HG03439 (cell line): ENCODE results near the gene FYCO1.

Source experiments
- ATAC-seq: cut with Tn5 transposase; IDR thresholded peaks from one replicate; pipeline ENCODE4 v1.9.1; 2021; ENCODE audit warnings: mild to moderate bottlenecking, moderate library complexity; ENCODE audit not compliant: unreplicated experiment

Gene FYCO1

GRCh38 chr3:45921158-45922038 is 74.2 kb downstream of the FYCO1 start:
- no peak for ATAC-seq

- no peak for ATAC-seq
These were observed 78.3 kb downstream of the FYCO1 start for GRCh38 chr3:45917146-45917898.

- ATAC-seq: peak; percentile 87
These were observed 79.9 kb downstream of the FYCO1 start for GRCh38 chr3:45915518-45916231.

- ATAC-seq: no peak
These were observed 80.6 kb downstream of the FYCO1 start for GRCh38 chr3:45915059-45915439.

GRCh38 chr3:45914362-45915058 is 81.1 kb downstream of the FYCO1 start:
- no peak for ATAC-seq

- no peak for ATAC-seq
These were observed 83.2 kb downstream of the FYCO1 start for GRCh38 chr3:45912435-45912834.

- no peak for ATAC-seq
These were observed 84.0 kb downstream of the FYCO1 start for GRCh38 chr3:45911511-45912226.

GRCh38 chr3:45910892-45911291 is 84.7 kb downstream of the FYCO1 start:
- no peak for ATAC-seq

GRCh38 chr3:45909542-45909941 is 86.1 kb downstream of the FYCO1 start:
- no peak for ATAC-seq

GRCh38 chr3:45908761-45909160 is 86.9 kb downstream of the FYCO1 start:
- ATAC-seq: no peak

GRCh38 chr3:45907769-45908705 is 87.6 kb downstream of the FYCO1 start:
- ATAC-seq: no peak

GRCh38 chr3:45906681-45907407 is 88.8 kb downstream of the FYCO1 start:
- ATAC-seq: no peak

- ATAC-seq: no peak
These were observed 89.9 kb downstream of the FYCO1 start for GRCh38 chr3:45905755-45906154.

- no peak for ATAC-seq
These were observed 90.7 kb downstream of the FYCO1 start for GRCh38 chr3:45904931-45905330.

GRCh38 chr3:45896956-45897355 is 98.7 kb downstream of the FYCO1 start:
- no peak for ATAC-seq

- no peak for ATAC-seq
These were observed 99.7 kb downstream of the FYCO1 start for GRCh38 chr3:45895686-45896468.

- no peak for ATAC-seq
These were observed 101.6 kb downstream of the FYCO1 start for GRCh38 chr3:45894015-45894414.

- no peak for ATAC-seq
These were observed 103.5 kb downstream of the FYCO1 start for GRCh38 chr3:45892161-45892560.
